Esophagus (tissue), 2 donors: ENCODE measurements around the gene KCTD16. TPM values are rescaled to one million over a fixed set of nuclear protein-coding genes. Genes with fewer than 3 reads are reported as not detected.

ENCODE experiments used
- H3K27ac ChIP-seq, 2 donors: one replicate each; pipeline ENCODE4 v1.5.1; 2013; ENCODE audit warnings: low read depth in 2 of 2, mild to moderate bottlenecking in 2 of 2, inconsistent platforms in 1 of 2, low read length in 1 of 2, moderate library complexity in 1 of 2
- H3K27me3 ChIP-seq, 2 donors: one replicate each; pipeline ENCODE4 v1.6.1; 2013; ENCODE audit warnings: low read length in 2 of 2, control low read depth in 1 of 2, mild to moderate bottlenecking in 1 of 2; ENCODE audit not compliant: insufficient read depth in 2 of 2, control insufficient read depth in 1 of 2
- H3K36me3 ChIP-seq, 2 donors: one replicate each; pipeline ENCODE4 v1.6.1; 2013; ENCODE audit warnings: low read length in 1 of 2; ENCODE audit not compliant: control insufficient read depth in 2 of 2, insufficient read depth in 2 of 2
- H3K4me1 ChIP-seq, 2 donors: one replicate each; pipeline ENCODE4 v1.6.1; 2013; ENCODE audit warnings: low read length in 1 of 2; ENCODE audit not compliant: control insufficient read depth in 2 of 2, insufficient read depth in 2 of 2
- H3K4me3 ChIP-seq, 2 donors: one replicate each; pipeline ENCODE4 v1.5.1; 2013; ENCODE audit warnings: low read length in 2 of 2, mild to moderate bottlenecking in 2 of 2, low read depth in 1 of 2, moderate library complexity in 1 of 2
- H3K9me3 ChIP-seq, 2 donors: one replicate each; pipeline ENCODE4 v1.6.1; 2013; ENCODE audit warnings: mild to moderate bottlenecking in 2 of 2, low read depth in 1 of 2, low read length in 1 of 2, moderate library complexity in 1 of 2; ENCODE audit not compliant: control insufficient read depth in 2 of 2, insufficient read depth in 1 of 2
- WGBS, 2 donors: extraction: QIAGEN DNeasy Blood & Tissue Kit; methylation state at CpG; one replicate each; pipeline ENCODE4 v1.1.7; 2013; 5-methylcytosine and 5-hydroxymethylcytosine counted together
- polyA plus RNA-seq, 2 donors: library from polyadenylated mRNA; stranded (reverse); fragments of 200-250 nt; gene quantifications; one replicate each; pipeline ENCODE4 v1.2.3, GENCODE V29; 2013
- donor health status: healthy with polysubstance abuse.
- donor health status: Bipolar disorder and iron deficiency.

The KCTD16 gene
- polyA plus RNA-seq, 2 donors = under 0.01 TPM

- WGBS, 2 donors = 77 to 82% methylated on average over 2 of the region's 2 CpGs
- no peak overlapping the region for H3K27ac ChIP-seq
Measured at GRCh38 chr5:144227363-144227999, 56.8 kb downstream of the KCTD16 start.

GRCh38 chr5:144230806-144231205 is 60.1 kb downstream of the KCTD16 start:
- 81 to 85% methylated on average over 4 of the region's 4 CpGs for WGBS, 2 donors
- Histone ChIP-seq H3K36me3 (no peaks in the 10 kb centered on the region), H3K4me1 (no peaks in the 10 kb centered on the region), H3K27me3 (no peaks in the 10 kb centered on the region), H3K27ac (no peak overlapping the region), H3K4me3 (no peak overlapping the region), H3K9me3 (no peaks in the 10 kb centered on the region)

More at GRCh38 chr5:144227363-144227999, 56.8 kb downstream of the KCTD16 start:
- Histone ChIP-seq H3K4me1 (no peaks in the 10 kb centered on the region), H3K36me3 (no peaks in the 10 kb centered on the region), H3K9me3 (no peaks in the 10 kb centered on the region), H3K27me3 (no peaks in the 10 kb centered on the region), H3K4me3 (no peak overlapping the region)

GRCh38 chr5:144232285-144232684 is 61.6 kb downstream of the KCTD16 start:
- 83 to 85% methylated on average over 5 of the region's 5 CpGs for WGBS, 2 donors
- no peaks in the 10 kb centered on the region for H3K36me3 ChIP-seq
- H3K27ac ChIP-seq = no peak overlapping the region

GRCh38 chr5:144236499-144236898 is 65.8 kb downstream of the KCTD16 start:
- WGBS, 2 donors = 83 to 84% methylated on average over 2 of the region's 2 CpGs
- H3K4me1 ChIP-seq = no peaks in the 10 kb centered on the region

More at GRCh38 chr5:144232285-144232684, 61.6 kb downstream of the KCTD16 start:
- H3K4me1 ChIP-seq = no peaks in the 10 kb centered on the region
- H3K9me3 ChIP-seq = no peaks in the 10 kb centered on the region
- no peaks in the 10 kb centered on the region for H3K27me3 ChIP-seq
- no peak overlapping the region for H3K4me3 ChIP-seq

GRCh38 chr5:144237851-144238250 is 67.2 kb downstream of the KCTD16 start:
- 43 to 50% methylated on average over 2 of the region's 2 CpGs for WGBS, 2 donors

More at GRCh38 chr5:144236499-144236898, 65.8 kb downstream of the KCTD16 start:
- H3K27ac ChIP-seq = no peak overlapping the region
- H3K9me3 ChIP-seq = no peaks in the 10 kb centered on the region
- H3K4me3 ChIP-seq = no peak overlapping the region
- no peaks in the 10 kb centered on the region for H3K27me3 ChIP-seq
- no peaks in the 10 kb centered on the region for H3K36me3 ChIP-seq

GRCh38 chr5:144247131-144247530 is 76.5 kb downstream of the KCTD16 start:
- Histone ChIP-seq H3K9me3 (no peaks in the 10 kb centered on the region), H3K27ac (no peak overlapping the region), H3K4me1 (no peaks in the 10 kb centered on the region), H3K4me3 (no peak overlapping the region), H3K36me3 (no peaks in the 10 kb centered on the region), H3K27me3 (no peaks in the 10 kb centered on the region)

More at GRCh38 chr5:144237851-144238250, 67.2 kb downstream of the KCTD16 start:
- no peaks in the 10 kb centered on the region for H3K9me3 ChIP-seq
- H3K4me3 ChIP-seq = no peak overlapping the region
- no peak overlapping the region for H3K27ac ChIP-seq
- no peaks in the 10 kb centered on the region for H3K27me3 ChIP-seq
- no peaks in the 10 kb centered on the region for H3K36me3 ChIP-seq
- no peaks in the 10 kb centered on the region for H3K4me1 ChIP-seq

GRCh38 chr5:144248015-144248414 is 77.3 kb downstream of the KCTD16 start:
- no peaks in the 10 kb centered on the region for H3K9me3 ChIP-seq
- H3K27me3 ChIP-seq = no peaks in the 10 kb centered on the region
- H3K36me3 ChIP-seq = no peaks in the 10 kb centered on the region
- H3K27ac ChIP-seq = no peak overlapping the region
- 73 to 82% methylated on average over 2 of the region's 2 CpGs for WGBS, 2 donors
- no peak overlapping the region for H3K4me3 ChIP-seq
- no peaks in the 10 kb centered on the region for H3K4me1 ChIP-seq

GRCh38 chr5:144249755-144250464 is 79.2 kb downstream of the KCTD16 start:
- H3K9me3 ChIP-seq = no peaks in the 10 kb centered on the region
- H3K4me1 ChIP-seq = no peaks in the 10 kb centered on the region
- 44 to 48% methylated on average over 2 of the region's 2 CpGs for WGBS, 2 donors
- H3K4me3 ChIP-seq = no peak overlapping the region
- no peaks in the 10 kb centered on the region for H3K27me3 ChIP-seq
- no peak overlapping the region for H3K27ac ChIP-seq
- no peaks in the 10 kb centered on the region for H3K36me3 ChIP-seq

- no peak overlapping the region for H3K27ac ChIP-seq
- H3K9me3 ChIP-seq = no peaks in the 10 kb centered on the region
- H3K4me1 ChIP-seq = no peaks in the 10 kb centered on the region
- WGBS, 2 donors = 88 to 95% methylated on average over 2 of the region's 2 CpGs
- H3K36me3 ChIP-seq = no peaks in the 10 kb centered on the region
- no peaks in the 10 kb centered on the region for H3K27me3 ChIP-seq
- H3K4me3 ChIP-seq = no peak overlapping the region
Measured at GRCh38 chr5:144254552-144254951, 83.9 kb downstream of the KCTD16 start.

- Histone ChIP-seq H3K4me1 (no peaks in the 10 kb centered on the region), H3K4me3 (no peak overlapping the region), H3K27ac (no peak overlapping the region), H3K27me3 (no peaks in the 10 kb centered on the region), H3K9me3 (no peaks in the 10 kb centered on the region), H3K36me3 (no peaks in the 10 kb centered on the region)
- WGBS, 2 donors = 45 to 51% methylated on average over 2 of the region's 2 CpGs
Measured at GRCh38 chr5:144260121-144260520, 89.4 kb downstream of the KCTD16 start.
